H1 (cell line): ENCODE results near the gene SLC7A14. TPM values are rescaled to one million over a fixed set of nuclear protein-coding genes. Genes with fewer than 3 reads are reported as not detected.

Experiments used
- CTCF ChIA-PET: fragments of 300-600 bp; sonication (Branson Sonifier 250); formaldehyde crosslinking; loops from one replicate; lab custom pipeline; 2021; ENCODE audit not compliant: partially characterized antibody; lab: Charles Lee
- POLR2A ChIA-PET: fragments of 300-600 bp; sonication (Branson Sonifier 250); formaldehyde crosslinking; loops from one replicate; lab custom pipeline; 2021; ENCODE audit warnings: inconsistent platforms; ENCODE audit not compliant: partially characterized antibody; lab: Charles Lee
- DNase-seq, 2 experiments: peaks; one replicate each; pipeline versions ENCODE4 v3.0.0 to v3.0.0-alpha.2; 2010 to 2022; ENCODE audit warnings: low spot score in 2 of 2, low read depth in 1 of 2, mixed read lengths in 1 of 2
- FAIRE-seq: peaks from 2 replicates; lab custom pipeline; 2011; peaks lifted over from hg19 to GRCh38; lab: Jason Lieb, UNC
- H2AFZ ChIP-seq: 2 replicates; pipeline ENCODE4 v1.8.1; 2012; ENCODE audit warnings: low read length, inconsistent platforms
- H2AK5ac ChIP-seq: 2 replicates; pipeline ENCODE4 v1.6.1; 2013; ENCODE audit warnings: low read depth, low read length
- H2BK120ac ChIP-seq: replicated peaks from 2 replicates; pipeline ENCODE3; 2013; ENCODE audit warnings: low read depth, low read length, inconsistent platforms
- H2BK12ac ChIP-seq: 2 replicates; pipeline ENCODE4 v1.6.1; 2013; ENCODE audit warnings: low read depth, low read length
- H2BK15ac ChIP-seq: 2 replicates; pipeline ENCODE4 v1.6.1; 2013; ENCODE audit warnings: low read length
- H2BK20ac ChIP-seq: 2 replicates; pipeline ENCODE4 v1.6.1; 2013; ENCODE audit warnings: low read length
- H2BK5ac ChIP-seq: 2 replicates; pipeline ENCODE4 v1.6.1; 2013; ENCODE audit warnings: low read depth, low read length
- H3K14ac ChIP-seq: 2 replicates; pipeline ENCODE4 v1.6.1; 2013; ENCODE audit warnings: inconsistent platforms; ENCODE audit not compliant: insufficient read length
- H3K18ac ChIP-seq: 2 replicates; pipeline ENCODE4 v1.6.1; 2013; ENCODE audit warnings: low read length; ENCODE audit errors: extremely low read depth
- H3K23ac ChIP-seq: 2 replicates; pipeline ENCODE4 v1.6.1; 2013; ENCODE audit warnings: inconsistent platforms; ENCODE audit not compliant: insufficient read length
- H3K23me2 ChIP-seq: 2 replicates; pipeline ENCODE4 v1.6.1; 2013; ENCODE audit warnings: low read depth, low read length
- H3K27ac ChIP-seq: 2 replicates; pipeline ENCODE4 v1.6.1; 2011; ENCODE audit warnings: low read depth, low read length, inconsistent platforms
- H3K27me3 ChIP-seq, 4 experiments: replicated peaks in 1 of 4; 1 replicate in 1 of 4; 2 replicates in 3 of 4; pipeline versions ENCODE4 v1.6.1 to v1.8.1; 2011 to 2013; ENCODE audit warnings: low read length in 3 of 4, mild to moderate bottlenecking in 3 of 4, inconsistent platforms in 2 of 4, mixed read lengths in 2 of 4, moderate library complexity in 1 of 4; ENCODE audit not compliant: control insufficient read depth in 3 of 4, insufficient read depth in 3 of 4; ENCODE audit errors: extremely low read depth in 1 of 4
- H3K36me3 ChIP-seq, 4 experiments: 2 replicates each; pipeline versions ENCODE4 v1.6.1 to v1.8.1; 2011 to 2013; ENCODE audit warnings: mild to moderate bottlenecking in 4 of 4, low read length in 3 of 4, moderate library complexity in 2 of 4, control low read depth in 1 of 4, inconsistent platforms in 1 of 4; ENCODE audit not compliant: insufficient read depth in 4 of 4, control insufficient read depth in 2 of 4
- H3K4ac ChIP-seq: replicated peaks from 2 replicates; pipeline ENCODE3; 2013; ENCODE audit warnings: low read length, low read depth, mixed read lengths, inconsistent platforms; ENCODE audit not compliant: insufficient read length
- H3K4me1 ChIP-seq, 4 experiments: replicated peaks in 1 of 4; 1 replicate in 1 of 4; 2 replicates in 3 of 4; pipeline versions ENCODE4 v1.6.1 to v1.8.1; 2011 to 2013; ENCODE audit warnings: low read length in 3 of 4, inconsistent platforms in 2 of 4, mixed read lengths in 1 of 4; ENCODE audit not compliant: insufficient read depth in 4 of 4, control insufficient read depth in 3 of 4
- H3K4me2 ChIP-seq, 2 experiments: 2 replicates each; pipeline versions ENCODE4 v1.6.1 to v1.8.1; 2011 to 2013; ENCODE audit warnings: low read depth in 2 of 2, low read length in 2 of 2, control low read depth in 1 of 2, inconsistent platforms in 1 of 2, mild to moderate bottlenecking in 1 of 2; ENCODE audit not compliant: insufficient read depth in 1 of 2
- H3K4me3 ChIP-seq, 4 experiments: fragments of 200-600, 300-600 bp in 1 of 4; sonication (generic), shearing (Covaris generic), sonication (Bioruptor Twin) in 1 of 4; 2 replicates each; pipeline versions ENCODE4 v1.5.1 to v1.8.1; 2011 to 2016; ENCODE audit warnings: low read length in 4 of 4, low read depth in 3 of 4, control low read depth in 2 of 4, inconsistent platforms in 2 of 4, mild to moderate bottlenecking in 2 of 4, mixed read lengths in 1 of 4, moderate library complexity in 1 of 4; ENCODE audit not compliant: insufficient read depth in 2 of 4; ENCODE audit errors: extremely low read depth in 1 of 4
- H3K56ac ChIP-seq: replicated peaks from 2 replicates; pipeline ENCODE3; 2013; ENCODE audit warnings: low read depth, mild to moderate bottlenecking, mixed read lengths, low read length, inconsistent platforms; ENCODE audit not compliant: insufficient read length
- H3K79me1 ChIP-seq: 2 replicates; pipeline ENCODE4 v1.6.1; 2013; ENCODE audit warnings: low read depth, low read length, control low read depth
- H3K79me2 ChIP-seq, 2 experiments: 2 replicates each; pipeline versions ENCODE4 v1.6.1 to v1.8.1; 2012 to 2013; ENCODE audit warnings: low read length in 2 of 2, mild to moderate bottlenecking in 2 of 2, inconsistent platforms in 1 of 2; ENCODE audit not compliant: insufficient read depth in 2 of 2, control insufficient read depth in 1 of 2
- H3K9ac ChIP-seq, 4 experiments: replicated peaks in 1 of 4; 1 replicate in 1 of 4; 2 replicates in 3 of 4; pipeline versions ENCODE4 v1.6.1 to v1.8.1; 2011 to 2013; ENCODE audit warnings: low read depth in 3 of 4, low read length in 3 of 4, control low read depth in 2 of 4, mild to moderate bottlenecking in 2 of 4, moderate library complexity in 2 of 4, inconsistent platforms in 1 of 4; ENCODE audit errors: extremely low read depth in 1 of 4
- H3K9me3 ChIP-seq, 2 experiments: 2 replicates each; pipeline versions ENCODE4 v1.6.1 to v1.8.1; 2012 to 2013; ENCODE audit warnings: mild to moderate bottlenecking in 2 of 2, moderate library complexity in 2 of 2, control low read depth in 1 of 2, inconsistent platforms in 1 of 2, low read depth in 1 of 2, low read length in 1 of 2, mixed read lengths in 1 of 2; ENCODE audit not compliant: insufficient read depth in 2 of 2
- H4K20me1 ChIP-seq, 2 experiments: replicated peaks in 1 of 2; 2 replicates each; pipeline versions ENCODE3 to v1.8.1; 2011 to 2013; ENCODE audit warnings: inconsistent platforms in 2 of 2, low read length in 2 of 2, mild to moderate bottlenecking in 1 of 2; ENCODE audit not compliant: insufficient read depth in 2 of 2, control insufficient read depth in 1 of 2
- H4K5ac ChIP-seq: 2 replicates; pipeline ENCODE4 v1.6.1; 2013; ENCODE audit warnings: low read length, low read depth, mixed read lengths, inconsistent platforms; ENCODE audit not compliant: insufficient read length
- H4K8ac ChIP-seq: 2 replicates; pipeline ENCODE4 v1.8.0; 2013; ENCODE audit warnings: mild to moderate bottlenecking, moderate library complexity, low read length, inconsistent platforms; ENCODE audit not compliant: insufficient read depth; ENCODE audit errors: extremely low read depth
- H4K91ac ChIP-seq: replicated peaks from 2 replicates; pipeline ENCODE3; 2013; ENCODE audit warnings: low read length, mixed read lengths, inconsistent platforms; ENCODE audit not compliant: insufficient read length
- EGR1 ChIP-seq: IDR thresholded peaks from 2 replicates; pipeline ENCODE4 v1.6.1; 2011; ENCODE audit warnings: low read depth, low read length, borderline replicate concordance
- HDAC6 ChIP-seq: IDR thresholded peaks from one replicate; pipeline ENCODE4 v1.7.1; 2012; ENCODE audit warnings: low read depth, mild to moderate bottlenecking, inconsistent platforms, low read length, moderate library complexity
- KDM1A ChIP-seq: fragments of 200-600, 300-600 bp; sonication (generic); IDR thresholded peaks from 2 replicates; pipeline ENCODE4 v1.7.1; 2016; ENCODE audit warnings: mild to moderate bottlenecking, low read length, borderline replicate concordance
- MAFK ChIP-seq: IDR thresholded peaks from 2 replicates; pipeline ENCODE4 v1.6.1; 2012; ENCODE audit warnings: low read depth, mild to moderate bottlenecking, improper control_type of control experiment, low read length
- SIN3A ChIP-seq, 2 experiments: IDR thresholded peaks in 1 of 2; conservative IDR thresholded peaks in 1 of 2; 2 replicates each; pipeline ENCODE4 v1.6.1; 2011 to 2012; ENCODE audit warnings: low read length in 2 of 2, improper control_type of control experiment in 1 of 2, low read depth in 1 of 2, mild to moderate bottlenecking in 1 of 2
- SUZ12 ChIP-seq: fragments of 200-600 bp; sonication (generic); IDR thresholded peaks from 2 replicates; pipeline ENCODE4 v1.6.1; 2012; ENCODE audit warnings: mild to moderate bottlenecking, inconsistent platforms, low read length, moderate library complexity, mixed read lengths
- WGBS, 2 experiments: shearing (Covaris generic) in 1 of 2; methylation state at CpG; one replicate each; pipeline versions ENCODE4 v1.1.6 to v1.1.7; 2013 to 2015; ENCODE audit warnings: low lambda C conversion rate in 2 of 2, mixed read lengths in 2 of 2, inconsistent platforms in 1 of 2, low coverage in 1 of 2, missing lambda C conversion rate in 1 of 2; ENCODE audit not compliant: insufficient replicate concordance in 2 of 2, insufficient coverage in 1 of 2, insufficient read length in 1 of 2; ENCODE audit errors: extremely low coverage in 1 of 2, missing lambda C conversion rate in 1 of 2; 5-methylcytosine and 5-hydroxymethylcytosine counted together
- polyA plus RNA-seq, 7 experiments: library from polyadenylated mRNA; depleted of rRNA in 3 of 7; stranded (reverse) in 5 of 7; unstranded in 2 of 7; fragments of >200 nt in 5 of 7; fragments of 200-250 nt in 2 of 7; gene quantifications; 1 replicate in 5 of 7; 2 replicates in 1 of 7; 4 replicates in 1 of 7; pipeline versions ENCODE4 v1.2.1 to v1.2.3, GENCODE V29; 2011 to 2013; ENCODE audit warnings: missing spikeins in 2 of 7, mixed read lengths in 2 of 7
- total RNA-seq: library from RNA; stranded (reverse); fragmentation: NEBNext Ultra II Directional; extraction: Animal tissue kit (Norgen Biotek cat#: 25700); gene quantifications from 2 replicates; pipeline ENCODE4 v1.2.1, GENCODE V29; 2021
- TF ChIP-seq, protein P1 (sequence below): IDR thresholded peaks from 2 replicates; pipeline ENCODE4 v1.6.1; 2011; ENCODE audit warnings: low read depth, mild to moderate bottlenecking, low read length; ENCODE audit not compliant: insufficient read depth

The SLC7A14 gene
- total and polyA plus RNA-seq, 2 of the 8 experiments (the other 6 are each of a cell fraction or from before 2014, with no cell fraction given): 0.21 to 0.95 TPM

DNA sequence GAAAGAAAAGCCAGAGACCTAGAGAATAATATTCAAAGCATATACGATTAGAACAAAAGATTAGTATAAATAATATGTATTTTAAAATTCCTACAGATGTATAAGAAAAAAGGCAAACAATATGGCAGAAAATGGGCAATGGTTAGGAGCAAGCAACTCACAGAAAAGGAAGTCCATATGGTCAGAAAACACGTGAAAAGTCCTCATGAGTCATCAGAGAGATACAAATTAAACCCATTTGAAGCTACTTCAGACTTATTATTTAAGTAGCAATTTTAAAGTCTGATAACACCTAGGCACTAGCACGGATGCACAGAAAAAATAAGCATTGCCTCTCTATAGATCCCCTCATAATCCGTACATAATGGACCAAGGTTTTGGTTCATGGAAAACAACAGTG, 25.6 kb downstream of the SLC7A14 start:
- Histone ChIP-seq H3K18ac (no peak overlapping the region), H3K36me3 (no peaks in the 10 kb centered on the region), H3K79me1 (no peaks in the 10 kb centered on the region), H3K4me1 (no peaks in the 10 kb centered on the region), H3K4me3 (no peak overlapping the region), H2BK20ac (no peak overlapping the region), H4K8ac (no peak overlapping the region), H3K4me2 (no peak overlapping the region), H3K14ac (no peak overlapping the region), H4K5ac (no peak overlapping the region), H2BK15ac (no peak overlapping the region), H3K56ac (no peak overlapping the region), H3K27ac (no peak overlapping the region), H2AFZ (no peak overlapping the region), H2BK120ac (no peak overlapping the region), H4K91ac (no peak overlapping the region), H3K23ac (no peak overlapping the region), H2AK5ac (no peak overlapping the region), H3K9ac (no peak overlapping the region), H2BK5ac (no peak overlapping the region), H3K79me2 (no peaks in the 10 kb centered on the region), H3K27me3 (no peaks in the 10 kb centered on the region), H3K4ac (no peak overlapping the region), H4K20me1 (no peaks in the 10 kb centered on the region), H3K23me2 (no peaks in the 10 kb centered on the region), H3K9me3 (no peaks in the 10 kb centered on the region), H2BK12ac (no peak overlapping the region)
- ChIA-PET CTCF (interaction anchor here (0.9 to 1.3 kb wide), 2 partner anchors 132 to 251 kb away, joined by 3 to 5 read pairs; no protein-coding TSS in a partner anchor), POLR2A (no interaction called here)
- no peak for FAIRE-seq
- TF ChIP-seq SUZ12: no peak
- TF ChIP-seq MAFK: no peak
- no peak for TF ChIP-seq SIN3A (conservative IDR thresholded peaks at IDR 0.05 in 1 of 2, IDR thresholded peaks at IDR 0.05 in 1 of 2; ENCODE audit: low read depth in 1 of 2, low read length in 2 of 2)
- no peak for TF ChIP-seq HDAC6
- TF ChIP-seq EGR1: no peak
- TF ChIP-seq, protein P1, sequence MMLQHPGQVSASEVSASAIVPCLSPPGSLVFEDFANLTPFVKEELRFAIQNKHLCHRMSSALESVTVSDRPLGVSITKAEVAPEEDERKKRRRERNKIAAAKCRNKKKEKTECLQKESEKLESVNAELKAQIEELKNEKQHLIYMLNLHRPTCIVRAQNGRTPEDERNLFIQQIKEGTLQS: no peak
- no peak for TF ChIP-seq KDM1A
- WGBS, 2 experiments: 91% methylated on average over 4 of the region's 4 CpGs; no CpG with 5 or more reads in 1 of the 2 experiments
- DNase-seq: no peak
